ENCODE data around the gene NYNRIN. TPM values are rescaled to one million over a fixed set of nuclear protein-coding genes. Genes with fewer than 3 reads are reported as not detected.
A peak's percentile ranks its signal among the peaks of the same experiment; 100 is the strongest.

The NYNRIN gene
- total and polyA plus RNA-seq, 10 of the 15 experiments (the other 5 are each of a cell fraction or from before 2014, with no cell fraction given) = under 0.01 to 0.15 (median 0.01) TPM; not detected in 5

DNA sequence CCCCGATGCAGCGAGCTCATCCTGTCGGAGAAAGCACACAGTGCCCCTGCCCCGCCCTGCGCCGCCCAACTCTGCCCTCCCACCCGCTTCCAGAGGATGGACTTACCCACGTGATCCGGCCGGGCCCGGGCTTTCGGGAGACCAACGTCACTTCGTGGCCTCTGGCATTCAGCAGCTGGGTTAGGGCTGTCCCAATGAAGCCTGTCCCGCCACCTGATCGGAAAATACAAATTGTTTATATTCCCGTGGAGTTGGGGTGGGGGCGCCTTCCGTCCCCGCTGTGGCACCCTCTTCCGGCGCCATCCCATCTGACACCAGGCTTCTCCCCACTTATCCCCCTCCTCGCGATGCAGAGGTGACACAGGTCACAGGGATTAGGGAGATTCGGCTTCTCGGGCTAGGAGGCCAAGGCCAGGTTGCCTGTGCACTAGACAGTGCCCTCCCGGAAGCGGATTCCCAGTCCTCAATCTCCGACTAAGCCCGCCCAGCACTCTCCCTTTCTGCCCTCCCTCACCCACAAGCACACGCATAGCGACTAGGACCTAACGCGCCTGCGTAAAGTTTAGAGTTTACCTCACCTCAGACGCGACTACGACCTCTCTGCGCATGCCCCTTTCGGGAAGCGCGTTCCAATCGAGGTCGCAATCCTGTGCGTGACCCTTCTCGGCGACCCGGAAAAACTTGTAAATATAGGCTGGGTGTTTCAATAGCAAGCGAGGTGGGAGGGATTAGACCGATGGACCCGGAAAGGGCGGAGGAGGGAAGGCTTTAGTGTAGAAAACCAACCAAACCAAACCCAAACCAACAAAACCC is 43.6 kb downstream of the NYNRIN start, which contains the start of gene SDR39U1 (continued):
- TF ChIP-seq RELA (IDR thresholded peaks at IDR 0.05; ENCODE audit: borderline replicate concordance, partially characterized antibody) = peak; percentile 37
- TF ChIP-seq POLR2AphosphoS2 (IDR thresholded peaks at IDR 0.05; ENCODE audit: low read depth, low read length) = peak; percentile 9; the same call in 1 of the 2 replicates
- TF ChIP-seq BMI1 (IDR thresholded peaks at IDR 0.05; ENCODE audit: borderline replicate concordance) = no peak
- TF ChIP-seq SMAD1 (IDR thresholded peaks at IDR 0.05; ENCODE audit: low read depth, partially characterized antibody) = peak; percentile 82
- no peak for TF ChIP-seq KAT2A (conservative IDR thresholded peaks at IDR 0.05; ENCODE audit: control insufficient read depth, low read depth, low read length)
- no peak for TF ChIP-seq CBX3 (IDR thresholded peaks at IDR 0.05; ENCODE audit: borderline replicate concordance, low read depth)
- peak; percentile 28; the same call in 1 of the 2 replicates for TF ChIP-seq TAF1 (IDR thresholded peaks at IDR 0.05; ENCODE audit: borderline replicate concordance, low read depth, low read length)
- peak; percentile 95 for TF ChIP-seq MTA2 (IDR thresholded peaks at IDR 0.05; ENCODE audit: low read depth)
- TF ChIP-seq POLR2AphosphoS5 (IDR thresholded peaks at IDR 0.05; ENCODE audit: low read length) = peak; percentile 87
- TF ChIP-seq, protein P1, sequence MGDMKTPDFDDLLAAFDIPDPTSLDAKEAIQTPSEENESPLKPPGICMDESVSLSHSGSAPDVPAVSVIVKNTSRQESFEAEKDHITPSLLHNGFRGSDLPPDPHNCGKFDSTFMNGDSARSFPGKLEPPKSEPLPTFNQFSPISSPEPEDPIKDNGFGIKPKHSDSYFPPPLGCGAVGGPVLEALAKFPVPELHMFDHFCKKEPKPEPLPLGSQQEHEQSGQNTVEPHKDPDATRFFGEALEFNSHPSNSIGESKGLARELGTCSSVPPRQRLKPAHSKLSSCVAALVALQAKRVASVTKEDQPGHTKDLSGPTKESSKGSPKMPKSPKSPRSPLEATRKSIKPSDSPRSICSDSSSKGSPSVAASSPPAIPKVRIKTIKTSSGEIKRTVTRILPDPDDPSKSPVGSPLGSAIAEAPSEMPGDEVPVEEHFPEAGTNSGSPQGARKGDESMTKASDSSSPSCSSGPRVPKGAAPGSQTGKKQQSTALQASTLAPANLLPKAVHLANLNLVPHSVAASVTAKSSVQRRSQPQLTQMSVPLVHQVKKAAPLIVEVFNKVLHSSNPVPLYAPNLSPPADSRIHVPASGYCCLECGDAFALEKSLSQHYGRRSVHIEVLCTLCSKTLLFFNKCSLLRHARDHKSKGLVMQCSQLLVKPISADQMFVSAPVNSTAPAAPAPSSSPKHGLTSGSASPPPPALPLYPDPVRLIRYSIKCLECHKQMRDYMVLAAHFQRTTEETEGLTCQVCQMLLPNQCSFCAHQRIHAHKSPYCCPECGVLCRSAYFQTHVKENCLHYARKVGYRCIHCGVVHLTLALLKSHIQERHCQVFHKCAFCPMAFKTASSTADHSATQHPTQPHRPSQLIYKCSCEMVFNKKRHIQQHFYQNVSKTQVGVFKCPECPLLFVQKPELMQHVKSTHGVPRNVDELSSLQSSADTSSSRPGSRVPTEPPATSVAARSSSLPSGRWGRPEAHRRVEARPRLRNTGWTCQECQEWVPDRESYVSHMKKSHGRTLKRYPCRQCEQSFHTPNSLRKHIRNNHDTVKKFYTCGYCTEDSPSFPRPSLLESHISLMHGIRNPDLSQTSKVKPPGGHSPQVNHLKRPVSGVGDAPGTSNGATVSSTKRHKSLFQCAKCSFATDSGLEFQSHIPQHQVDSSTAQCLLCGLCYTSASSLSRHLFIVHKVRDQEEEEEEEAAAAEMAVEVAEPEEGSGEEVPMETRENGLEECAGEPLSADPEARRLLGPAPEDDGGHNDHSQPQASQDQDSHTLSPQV (IDR thresholded peaks at IDR 0.05) = no peak
- TF ChIP-seq RB1 (IDR thresholded peaks at IDR 0.05; ENCODE audit: borderline replicate concordance) = peak; percentile 80
- TF ChIP-seq NBN (IDR thresholded peaks at IDR 0.05) = no peak; the same call in 1 of the 2 replicates
- 0 out of 2 replicates have a peak, but pooled peaks have one; percentile 64 for TF ChIP-seq YY1 (IDR thresholded peaks at IDR 0.05; ENCODE audit: low read depth, low read length)
- TF ChIP-seq RFX5 (IDR thresholded peaks at IDR 0.05; ENCODE audit: low read depth, low read length) = 0 out of 2 replicates have a peak, but pooled peaks have one; percentile 21
- TF ChIP-seq, protein P2, sequence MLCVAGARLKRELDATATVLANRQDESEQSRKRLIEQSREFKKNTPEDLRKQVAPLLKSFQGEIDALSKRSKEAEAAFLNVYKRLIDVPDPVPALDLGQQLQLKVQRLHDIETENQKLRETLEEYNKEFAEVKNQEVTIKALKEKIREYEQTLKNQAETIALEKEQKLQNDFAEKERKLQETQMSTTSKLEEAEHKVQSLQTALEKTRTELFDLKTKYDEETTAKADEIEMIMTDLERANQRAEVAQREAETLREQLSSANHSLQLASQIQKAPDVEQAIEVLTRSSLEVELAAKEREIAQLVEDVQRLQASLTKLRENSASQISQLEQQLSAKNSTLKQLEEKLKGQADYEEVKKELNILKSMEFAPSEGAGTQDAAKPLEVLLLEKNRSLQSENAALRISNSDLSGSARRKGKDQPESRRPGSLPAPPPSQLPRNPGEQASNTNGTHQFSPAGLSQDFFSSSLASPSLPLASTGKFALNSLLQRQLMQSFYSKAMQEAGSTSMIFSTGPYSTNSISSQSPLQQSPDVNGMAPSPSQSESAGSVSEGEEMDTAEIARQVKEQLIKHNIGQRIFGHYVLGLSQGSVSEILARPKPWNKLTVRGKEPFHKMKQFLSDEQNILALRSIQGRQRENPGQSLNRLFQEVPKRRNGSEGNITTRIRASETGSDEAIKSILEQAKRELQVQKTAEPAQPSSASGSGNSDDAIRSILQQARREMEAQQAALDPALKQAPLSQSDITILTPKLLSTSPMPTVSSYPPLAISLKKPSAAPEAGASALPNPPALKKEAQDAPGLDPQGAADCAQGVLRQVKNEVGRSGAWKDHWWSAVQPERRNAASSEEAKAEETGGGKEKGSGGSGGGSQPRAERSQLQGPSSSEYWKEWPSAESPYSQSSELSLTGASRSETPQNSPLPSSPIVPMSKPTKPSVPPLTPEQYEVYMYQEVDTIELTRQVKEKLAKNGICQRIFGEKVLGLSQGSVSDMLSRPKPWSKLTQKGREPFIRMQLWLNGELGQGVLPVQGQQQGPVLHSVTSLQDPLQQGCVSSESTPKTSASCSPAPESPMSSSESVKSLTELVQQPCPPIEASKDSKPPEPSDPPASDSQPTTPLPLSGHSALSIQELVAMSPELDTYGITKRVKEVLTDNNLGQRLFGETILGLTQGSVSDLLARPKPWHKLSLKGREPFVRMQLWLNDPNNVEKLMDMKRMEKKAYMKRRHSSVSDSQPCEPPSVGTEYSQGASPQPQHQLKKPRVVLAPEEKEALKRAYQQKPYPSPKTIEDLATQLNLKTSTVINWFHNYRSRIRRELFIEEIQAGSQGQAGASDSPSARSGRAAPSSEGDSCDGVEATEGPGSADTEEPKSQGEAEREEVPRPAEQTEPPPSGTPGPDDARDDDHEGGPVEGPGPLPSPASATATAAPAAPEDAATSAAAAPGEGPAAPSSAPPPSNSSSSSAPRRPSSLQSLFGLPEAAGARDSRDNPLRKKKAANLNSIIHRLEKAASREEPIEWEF (IDR thresholded peaks at IDR 0.05; ENCODE audit: insufficient replicate concordance, low read depth, low read length) = no peak
- TF ChIP-seq IKZF2 (IDR thresholded peaks at IDR 0.05) = peak; percentile 50 to 63; a peak in 2 of 4 replicates
- no peak for TF ChIP-seq RAD21 (IDR thresholded peaks at IDR 0.05; ENCODE audit: insufficient read depth, low read depth, low read length)
- TF ChIP-seq CEBPB (IDR thresholded peaks at IDR 0.05; ENCODE audit: borderline replicate concordance in 1 of 2, low read depth in 2 of 2, low read length in 2 of 2) = no peak
- no peak for TF ChIP-seq TCF7 (IDR thresholded peaks at IDR 0.05; ENCODE audit: borderline replicate concordance)
- TF ChIP-seq POLR2A (IDR thresholded peaks at IDR 0.05; ENCODE audit: low read depth, low read length) = peak; percentile 90
